Esophagus muscularis mucosa (tissue), 4 donors: ENCODE data around the gene SEPHS1.

Experiments
- EP300 ChIP-seq: sonication (generic); formaldehyde crosslinking; IDR thresholded peaks from one replicate; pipeline ENCODE4 v1.6.1; 2017; ENCODE audit warnings: antibody characterized with exemption
- POLR2A ChIP-seq: fragments of 450-650 bp; IDR thresholded peaks from one replicate; pipeline ENCODE4 v1.6.1; 2017; ENCODE audit warnings: antibody characterized with exemption, moderate library complexity, mild to moderate bottlenecking, low read depth
- POLR2AphosphoS5 ChIP-seq, 2 donors: sonication (generic); formaldehyde crosslinking; IDR thresholded peaks; one replicate each; pipeline ENCODE4 v1.6.1; 2017; ENCODE audit warnings: antibody characterized with exemption in 2 of 2
- TF ChIP-seq, protein P1 (sequence below), 3 experiments: fragments of 200-600 bp in 2 of 3; fragments of 450-650 bp in 1 of 3; sonication (generic) in 2 of 3; IDR thresholded peaks; one replicate each; pipeline ENCODE4 v1.5.1; 2017 to 2019; ENCODE audit warnings: antibody characterized with exemption in 3 of 3, mild to moderate bottlenecking in 2 of 3, moderate library complexity in 1 of 3

DNA sequence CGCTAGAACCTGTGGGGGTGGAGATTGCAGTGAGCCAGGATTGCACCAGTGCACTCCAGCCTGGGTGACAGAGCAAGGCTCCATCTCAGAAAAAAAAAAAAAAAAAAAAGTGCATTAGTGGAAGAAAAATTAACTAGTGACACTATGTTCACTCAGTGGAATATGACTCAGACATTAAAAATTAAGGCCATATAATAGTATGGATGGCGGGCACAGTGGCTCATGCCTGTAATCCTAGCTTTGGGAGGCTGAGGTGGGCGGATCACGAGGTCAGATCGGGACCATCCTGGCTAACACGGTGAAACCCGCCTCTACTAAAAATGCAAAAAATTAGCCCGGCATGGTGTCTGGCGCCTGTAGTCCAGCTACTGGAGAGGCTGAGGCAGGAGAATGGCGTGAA is 51.6 kb downstream of the SEPHS1 start:
- no peak for TF ChIP-seq EP300
- TF ChIP-seq POLR2A: no peak
- TF ChIP-seq, protein P1, sequence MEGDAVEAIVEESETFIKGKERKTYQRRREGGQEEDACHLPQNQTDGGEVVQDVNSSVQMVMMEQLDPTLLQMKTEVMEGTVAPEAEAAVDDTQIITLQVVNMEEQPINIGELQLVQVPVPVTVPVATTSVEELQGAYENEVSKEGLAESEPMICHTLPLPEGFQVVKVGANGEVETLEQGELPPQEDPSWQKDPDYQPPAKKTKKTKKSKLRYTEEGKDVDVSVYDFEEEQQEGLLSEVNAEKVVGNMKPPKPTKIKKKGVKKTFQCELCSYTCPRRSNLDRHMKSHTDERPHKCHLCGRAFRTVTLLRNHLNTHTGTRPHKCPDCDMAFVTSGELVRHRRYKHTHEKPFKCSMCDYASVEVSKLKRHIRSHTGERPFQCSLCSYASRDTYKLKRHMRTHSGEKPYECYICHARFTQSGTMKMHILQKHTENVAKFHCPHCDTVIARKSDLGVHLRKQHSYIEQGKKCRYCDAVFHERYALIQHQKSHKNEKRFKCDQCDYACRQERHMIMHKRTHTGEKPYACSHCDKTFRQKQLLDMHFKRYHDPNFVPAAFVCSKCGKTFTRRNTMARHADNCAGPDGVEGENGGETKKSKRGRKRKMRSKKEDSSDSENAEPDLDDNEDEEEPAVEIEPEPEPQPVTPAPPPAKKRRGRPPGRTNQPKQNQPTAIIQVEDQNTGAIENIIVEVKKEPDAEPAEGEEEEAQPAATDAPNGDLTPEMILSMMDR (IDR thresholded peaks at IDR 0.05): no peak
- TF ChIP-seq POLR2AphosphoS5 (IDR thresholded peaks at IDR 0.05): no peak
